GM18873 (cell line): Measurements from ENCODE around the gene ARSJ.
A peak's percentile ranks its signal among the peaks of the same experiment; 100 is the strongest.
"Not testable (repeated sequence)": the region's sequence is repeated elsewhere in the genome, so short reads cannot be mapped to it uniquely, and the experiment has no call there.

ENCODE experiments used
- ATAC-seq: cut with Tn5 transposase; IDR thresholded peaks from one replicate; pipeline ENCODE4 v1.9.1; 2021; ENCODE audit warnings: mild to moderate bottlenecking, moderate library complexity, moderate number of reproducible peaks; ENCODE audit not compliant: unreplicated experiment, low FRiP score

ARSJ gene

DNA sequence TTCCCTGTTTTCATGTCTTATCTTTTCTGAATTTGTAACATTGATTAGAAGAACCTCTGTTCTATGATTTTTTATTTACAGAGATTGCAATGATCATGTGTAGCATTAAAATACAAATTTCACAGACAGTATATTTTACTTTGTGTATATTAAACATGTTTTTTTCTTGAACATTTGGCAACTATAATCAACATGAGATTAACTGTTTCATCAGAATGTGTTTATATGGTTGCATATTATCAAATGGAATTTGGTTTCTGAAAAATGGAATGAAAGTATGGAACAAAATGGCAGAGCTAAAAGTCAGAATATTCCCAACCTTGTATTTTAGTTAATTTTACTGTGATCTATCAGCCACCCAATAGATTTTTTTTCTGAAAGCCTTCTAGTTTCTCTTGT is 19.9 kb downstream of the ARSJ start:
- no peak for ATAC-seq

DNA sequence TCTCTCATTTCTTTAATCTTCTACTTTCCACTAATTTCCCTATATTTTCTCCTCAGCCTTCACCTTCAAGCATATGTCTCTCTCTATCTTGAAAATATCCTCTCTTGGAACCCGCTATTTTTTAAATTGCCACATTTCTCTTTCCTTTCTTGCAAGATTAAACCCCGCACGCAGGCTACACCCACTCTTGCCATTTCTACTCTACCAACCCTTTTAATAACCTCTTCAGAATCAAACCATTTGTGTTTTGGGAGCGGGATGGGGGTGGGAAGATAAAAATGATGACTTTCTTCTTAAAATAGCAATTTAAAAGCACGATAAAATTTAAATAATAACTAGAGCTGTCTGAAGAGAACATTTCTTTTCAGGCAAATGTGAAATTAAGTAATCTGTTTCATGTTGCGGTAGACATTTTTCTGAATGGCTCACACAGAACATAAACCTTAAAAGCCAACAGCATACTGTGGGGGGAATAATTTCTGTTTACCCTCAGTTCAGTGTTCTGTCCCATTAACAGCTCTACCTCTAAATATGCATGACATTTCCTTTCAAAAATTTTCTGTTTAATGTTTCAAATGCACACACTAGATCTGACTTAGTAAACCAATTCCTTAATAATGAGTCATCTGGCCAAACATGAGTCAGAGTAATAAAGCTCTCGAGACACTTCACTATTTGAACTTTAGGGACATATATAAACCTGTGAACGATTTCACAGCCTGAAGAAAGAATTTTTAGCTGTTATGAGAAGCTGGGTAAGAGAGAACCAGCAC is 20.5 kb downstream of the ARSJ start:
- no peak for ATAC-seq

DNA sequence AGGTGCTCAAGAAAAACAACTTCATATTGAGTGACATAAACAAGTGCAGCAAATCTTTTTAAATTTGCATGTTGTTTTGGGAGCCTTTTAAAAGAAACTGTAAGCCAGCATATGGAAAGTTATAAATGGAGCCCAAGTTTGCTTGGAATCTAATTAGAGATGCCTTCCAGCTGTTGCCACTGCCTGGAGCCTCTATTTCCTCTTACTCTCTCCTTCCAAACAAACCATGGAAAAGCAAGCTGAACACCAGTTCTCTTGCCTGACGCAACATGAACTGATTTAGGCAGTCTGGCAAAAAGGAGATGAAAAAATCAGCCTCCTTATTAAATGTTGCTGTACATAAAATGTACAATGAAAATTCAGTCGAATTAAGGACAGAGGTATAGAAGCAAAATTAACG is 21.5 kb downstream of the ARSJ start:
- ATAC-seq: no peak

DNA sequence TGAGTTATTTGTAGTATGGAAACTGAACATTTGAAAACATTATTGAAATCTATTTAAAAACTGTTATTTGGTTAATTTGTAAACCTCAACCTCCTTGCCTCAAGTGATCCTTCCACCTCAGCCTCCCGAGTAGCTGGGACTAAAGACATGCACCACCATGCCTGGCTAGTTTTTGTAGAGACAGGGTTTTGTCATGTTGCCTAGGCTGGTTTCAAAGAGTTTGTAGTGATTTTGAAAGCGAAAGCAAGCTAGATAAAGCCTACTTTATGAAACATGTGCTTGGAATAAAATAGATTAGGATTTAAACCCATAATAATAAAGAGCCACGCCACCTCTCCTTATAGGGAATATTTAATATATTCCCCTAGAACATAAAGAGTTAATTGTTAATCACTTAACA is 23.5 kb downstream of the ARSJ start:
- no peak for ATAC-seq

DNA sequence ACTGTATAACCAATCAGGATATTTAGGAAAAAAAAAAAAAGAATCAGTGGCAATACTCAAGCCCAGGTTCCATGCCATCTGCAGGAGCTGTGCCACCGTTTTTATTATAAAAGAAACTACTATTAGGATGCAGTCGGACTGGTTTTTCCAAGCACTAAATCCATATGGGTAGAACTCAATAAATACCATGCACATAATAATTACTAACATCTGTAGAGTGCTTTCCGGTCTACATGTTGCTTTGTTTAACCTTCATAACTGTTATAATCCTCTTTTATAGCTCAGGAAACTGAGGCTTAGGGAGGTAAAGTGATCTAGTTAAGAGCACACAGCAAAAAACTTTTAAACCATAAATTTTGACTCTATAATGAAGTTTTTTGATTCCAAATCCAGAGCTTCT is 24.0 kb downstream of the ARSJ start:
- ATAC-seq: no peak

DNA sequence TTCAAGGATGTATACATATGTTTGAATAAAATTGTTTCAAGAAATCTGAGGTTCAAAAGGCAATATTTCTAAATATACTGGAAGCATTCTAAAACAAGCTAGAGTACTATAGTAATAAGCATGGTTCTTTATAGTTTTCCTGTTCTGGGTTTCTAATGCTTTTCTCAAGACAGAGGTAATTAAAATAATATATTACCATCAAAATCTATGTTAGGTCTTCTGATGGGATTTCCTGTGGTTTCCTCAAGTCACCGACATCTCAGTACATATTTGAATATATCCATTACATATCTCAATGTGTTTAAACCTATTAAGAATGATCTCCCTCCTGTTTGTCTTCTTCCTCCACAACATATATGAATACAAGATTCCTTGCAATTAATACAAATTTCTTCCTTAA is 25.6 kb downstream of the ARSJ start:
- ATAC-seq: no peak

DNA sequence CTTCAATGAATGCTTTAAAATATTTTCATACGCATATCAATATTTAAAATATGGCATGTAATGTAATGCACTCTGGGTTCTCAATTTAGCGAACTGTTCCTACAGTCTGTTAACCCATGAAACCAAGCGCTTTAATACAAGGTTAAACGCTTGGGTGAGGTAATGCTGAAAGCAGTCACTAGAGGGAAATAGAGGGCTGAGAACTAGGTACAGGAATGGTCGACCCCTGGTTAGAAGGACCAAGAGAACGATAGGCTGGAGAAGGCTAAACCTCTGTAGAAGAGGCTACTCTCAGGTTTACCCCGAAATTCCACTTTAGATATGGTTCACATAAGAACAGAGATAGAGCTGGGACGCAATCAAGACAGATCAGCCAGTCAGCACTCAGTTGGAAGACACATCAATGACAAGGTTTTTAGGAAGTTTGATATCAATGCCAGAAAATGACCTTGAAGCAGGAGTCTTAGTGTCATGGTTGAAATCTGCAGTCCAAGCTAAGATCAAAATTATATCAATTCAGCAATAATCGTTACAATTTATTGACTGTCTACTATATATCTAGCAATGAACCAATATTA is 26.9 kb downstream of the ARSJ start:
- ATAC-seq: peak; percentile 80

DNA sequence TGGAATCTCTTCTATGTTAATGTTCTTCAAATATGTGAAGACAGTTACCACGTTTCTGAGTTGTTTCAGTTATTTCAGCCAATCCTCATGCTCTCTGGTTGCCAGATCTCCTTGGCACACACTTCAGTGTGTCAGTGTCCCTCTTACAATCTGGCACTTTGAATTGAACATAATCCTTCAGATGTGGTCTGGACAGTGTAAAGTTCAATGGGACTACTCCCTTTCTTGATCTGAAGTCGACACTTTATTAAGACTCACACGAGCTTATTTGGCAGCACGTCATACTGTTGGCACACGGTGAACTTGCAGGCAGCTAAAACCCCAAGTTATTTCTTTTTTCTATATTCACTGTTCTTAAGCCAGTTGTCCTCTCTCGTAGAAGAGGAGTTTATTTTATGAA is 28.2 kb downstream of the ARSJ start:
- no peak for ATAC-seq

DNA sequence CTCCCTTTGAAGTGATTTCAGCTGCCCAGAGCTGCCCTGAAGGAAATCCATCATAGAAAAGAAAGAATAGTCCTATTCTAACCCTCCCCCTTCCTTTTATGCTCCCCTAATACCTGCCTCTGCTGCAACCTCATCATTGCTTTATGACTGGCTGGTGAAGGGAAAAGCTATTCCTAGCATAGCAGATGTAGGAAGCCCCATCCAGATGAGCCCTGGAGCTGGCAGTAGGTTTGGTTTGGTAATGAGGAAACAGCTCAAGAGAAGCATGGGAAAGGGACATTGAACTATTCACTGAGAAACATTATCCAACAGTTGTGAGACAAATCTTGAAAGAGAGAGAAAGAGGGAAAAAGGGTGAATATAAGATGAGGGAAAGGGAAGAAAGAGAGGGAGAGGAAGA is 29.2 kb downstream of the ARSJ start:
- ATAC-seq: no peak

DNA sequence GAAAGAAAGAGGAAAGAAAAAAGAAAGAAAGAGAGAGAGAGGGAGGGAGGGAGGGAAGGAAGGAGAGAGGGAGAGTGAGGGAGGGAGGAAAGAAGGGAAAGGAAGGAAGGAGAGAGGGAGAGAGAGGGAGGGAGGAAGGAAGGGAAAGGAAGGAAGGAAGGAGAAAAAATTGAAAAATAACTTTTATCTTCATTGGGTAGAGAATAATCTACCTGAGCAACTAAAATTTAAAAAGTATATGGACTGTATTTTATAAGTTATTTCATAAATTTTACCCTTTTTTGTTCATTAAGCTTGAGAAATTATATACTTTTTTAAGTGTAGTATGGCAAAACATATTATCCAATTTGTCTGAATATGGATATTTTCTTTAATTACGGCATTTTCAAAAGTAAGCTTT is 32.0 kb downstream of the ARSJ start:
- no peak for ATAC-seq

DNA sequence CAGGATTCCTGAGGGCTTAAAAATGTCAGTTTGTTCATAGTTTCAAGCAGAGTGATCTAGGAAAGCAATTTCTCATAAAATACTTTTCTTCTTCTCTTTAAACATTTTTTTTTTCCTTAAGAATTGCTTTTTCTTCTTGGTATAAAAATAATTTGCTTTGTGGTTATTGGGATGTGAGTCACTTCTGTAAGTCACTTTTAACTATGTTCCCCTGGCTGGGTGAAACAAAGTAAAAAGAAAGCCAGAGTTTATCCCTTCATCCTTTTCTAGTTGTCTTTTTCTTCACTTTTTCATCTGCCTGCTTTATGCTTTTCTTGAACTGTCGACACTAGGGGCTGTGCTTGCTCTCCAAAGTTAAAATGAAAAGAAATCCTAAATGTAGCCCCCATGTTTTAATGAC is 33.5 kb downstream of the ARSJ start:
- no peak for ATAC-seq

DNA sequence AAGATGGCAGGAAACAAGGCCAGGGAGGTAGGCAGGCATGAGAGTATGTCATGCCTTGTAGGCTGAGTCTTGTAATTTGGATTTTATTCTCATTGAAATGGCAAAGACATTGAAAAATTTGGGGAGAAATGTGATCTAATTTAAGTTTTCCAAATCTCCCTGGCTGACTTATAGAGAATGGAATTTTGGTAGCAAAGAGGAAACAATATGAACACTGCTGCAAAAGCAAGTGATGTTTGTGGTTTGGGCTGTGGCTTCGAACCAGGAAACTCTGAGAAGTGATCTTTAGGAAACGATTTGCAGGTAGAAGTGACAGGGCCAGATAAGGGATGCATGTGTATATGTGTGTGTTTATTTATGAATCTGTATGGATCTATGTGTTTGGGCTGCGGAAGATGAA is 35.6 kb downstream of the ARSJ start:
- ATAC-seq: no peak

DNA sequence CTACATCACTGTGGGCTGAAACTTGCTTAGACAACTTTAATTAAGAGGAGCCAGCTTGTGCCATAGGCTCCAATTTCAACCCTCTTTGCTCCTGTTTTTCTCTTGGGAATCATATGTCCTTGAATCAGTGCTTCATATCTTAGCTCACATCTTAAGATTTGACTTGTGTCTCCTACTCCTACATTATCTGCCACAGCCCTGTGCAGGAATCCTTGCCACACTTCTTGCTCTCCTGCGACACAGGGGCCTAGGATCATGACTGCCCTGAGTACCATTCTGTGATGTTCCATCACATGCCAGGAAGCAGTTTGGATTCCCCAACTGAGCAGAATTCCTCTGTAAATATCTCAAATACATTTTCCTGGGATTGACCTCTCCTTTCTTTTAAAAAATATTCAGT is 36.4 kb downstream of the ARSJ start:
- ATAC-seq: no peak

DNA sequence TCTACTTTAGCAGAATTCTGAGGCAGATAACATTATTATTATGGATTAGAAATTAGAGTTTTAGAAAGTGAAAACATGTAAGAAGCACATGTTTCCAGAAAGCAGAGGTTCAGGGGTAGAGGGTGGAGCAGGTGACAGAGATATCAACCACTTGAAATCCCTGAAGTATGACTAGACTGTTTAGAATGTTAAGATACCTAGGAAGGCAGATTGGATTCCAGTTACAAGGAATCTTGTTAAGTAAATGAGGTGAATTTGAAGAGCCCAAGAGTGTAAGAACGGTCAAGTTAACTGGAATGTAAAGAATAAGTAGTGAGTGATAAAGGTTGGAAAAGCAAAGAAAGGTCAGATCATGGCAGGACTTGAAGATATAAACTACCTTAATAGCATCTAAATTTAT is 37.6 kb downstream of the ARSJ start:
- ATAC-seq: no peak

DNA sequence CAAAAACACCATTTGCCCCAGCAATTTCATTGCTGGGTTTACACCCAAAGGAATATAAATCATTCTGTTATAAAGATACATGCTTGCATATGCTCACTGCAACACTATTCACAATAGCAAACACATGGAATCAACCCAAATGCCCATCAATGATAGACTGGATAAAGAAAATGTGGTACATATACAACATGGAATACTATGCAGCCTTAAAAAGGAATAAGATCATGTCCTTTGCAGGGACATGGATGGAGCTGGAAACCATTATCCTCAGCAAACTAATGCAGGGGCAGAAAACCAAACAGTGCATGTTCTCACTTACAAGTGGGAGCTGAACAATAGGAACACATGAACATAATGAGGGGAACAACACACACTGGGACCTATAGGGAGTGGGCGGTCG is 39.3 kb downstream of the ARSJ start:
- not testable (repeated sequence) for ATAC-seq

DNA sequence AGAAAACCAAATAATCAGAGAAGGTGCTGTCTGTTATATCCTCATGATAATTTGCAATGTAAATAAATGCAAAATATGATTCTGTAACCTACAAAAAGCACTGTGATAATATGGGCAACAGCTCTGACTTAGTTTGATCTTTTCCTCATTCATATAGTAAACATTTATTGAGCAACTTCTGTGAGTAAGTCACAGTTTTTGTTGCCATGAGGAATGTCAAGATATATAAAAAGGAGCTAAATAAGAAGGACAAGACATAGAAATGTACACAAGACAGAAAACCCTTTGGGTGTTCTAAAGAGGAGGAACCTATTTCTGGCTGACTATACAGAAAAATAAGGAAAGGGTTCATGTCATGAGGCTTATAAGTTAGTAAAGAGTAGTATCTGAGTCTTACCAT is 44.3 kb downstream of the ARSJ start:
- ATAC-seq: no peak

DNA sequence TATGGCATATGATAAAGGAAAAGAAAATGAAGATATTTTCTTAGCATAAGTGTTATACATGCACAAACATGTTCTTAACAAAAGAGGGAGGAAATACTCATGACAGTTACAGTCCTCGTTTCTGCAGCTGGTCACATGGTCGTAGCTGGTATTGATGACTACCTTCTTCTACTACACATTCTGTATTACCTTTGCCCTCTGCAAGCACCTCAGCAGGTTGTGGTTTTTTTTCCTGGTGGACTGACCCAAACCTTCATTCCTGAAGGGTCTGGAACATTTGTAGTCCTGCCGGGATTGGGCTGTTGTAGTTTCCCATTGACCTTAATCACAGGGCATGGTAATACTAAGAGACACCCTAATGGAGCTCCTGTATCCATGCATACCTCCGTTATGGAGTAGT is 54.7 kb downstream of the ARSJ start:
- not testable (repeated sequence) for ATAC-seq

DNA sequence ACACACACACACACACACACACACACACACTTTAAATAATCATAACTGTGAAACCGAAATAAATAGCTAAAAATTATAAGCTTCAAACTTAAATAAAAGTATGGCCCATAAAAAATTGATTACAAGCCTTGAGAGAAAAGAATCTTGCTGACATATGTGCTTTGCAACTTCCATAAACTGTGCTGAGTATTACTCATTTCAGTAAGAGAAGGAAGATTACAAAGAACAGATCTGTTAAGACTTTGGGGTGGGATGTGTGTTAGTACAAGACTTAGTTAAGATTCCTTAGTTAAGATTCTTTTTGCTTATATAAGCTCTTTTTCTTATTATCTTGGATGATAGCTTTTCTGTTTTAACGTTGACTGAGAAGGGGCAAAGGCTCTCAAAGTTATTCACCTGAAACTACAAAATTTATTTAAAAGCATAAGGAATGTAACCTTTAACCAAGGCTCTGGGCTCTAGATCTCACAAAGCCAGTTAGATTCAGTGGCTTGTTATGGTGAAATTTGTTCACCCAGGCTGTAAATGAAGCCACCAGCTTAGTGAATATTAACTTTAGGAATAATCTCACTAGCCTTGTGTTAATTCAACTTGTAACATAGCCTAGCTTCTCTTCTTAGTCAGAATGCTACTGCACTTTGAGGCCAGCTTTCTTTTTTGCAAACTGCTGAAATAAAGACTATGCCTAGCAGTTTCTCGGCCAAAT is 58.2 kb downstream of the ARSJ start:
- no peak for ATAC-seq

DNA sequence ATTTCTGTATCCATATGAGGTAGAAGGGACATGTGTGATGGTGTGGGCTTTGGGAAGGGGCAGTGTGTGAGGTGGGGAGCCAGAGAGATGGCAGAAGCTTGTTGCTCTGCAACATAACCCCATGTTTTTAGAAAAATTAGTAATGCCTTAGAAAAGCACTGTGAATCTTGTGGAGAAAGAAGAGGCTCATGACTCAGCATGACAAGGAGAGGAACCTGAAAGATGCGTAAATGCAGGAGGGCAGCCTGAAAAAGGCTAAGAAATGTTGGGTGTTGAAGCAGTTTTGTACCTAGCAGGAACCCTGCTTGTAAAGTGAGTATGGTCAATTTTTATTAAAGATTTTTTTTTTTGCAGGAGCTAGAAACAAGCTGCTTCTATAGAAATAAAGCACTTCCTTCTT is 59.8 kb downstream of the ARSJ start:
- no peak for ATAC-seq

DNA sequence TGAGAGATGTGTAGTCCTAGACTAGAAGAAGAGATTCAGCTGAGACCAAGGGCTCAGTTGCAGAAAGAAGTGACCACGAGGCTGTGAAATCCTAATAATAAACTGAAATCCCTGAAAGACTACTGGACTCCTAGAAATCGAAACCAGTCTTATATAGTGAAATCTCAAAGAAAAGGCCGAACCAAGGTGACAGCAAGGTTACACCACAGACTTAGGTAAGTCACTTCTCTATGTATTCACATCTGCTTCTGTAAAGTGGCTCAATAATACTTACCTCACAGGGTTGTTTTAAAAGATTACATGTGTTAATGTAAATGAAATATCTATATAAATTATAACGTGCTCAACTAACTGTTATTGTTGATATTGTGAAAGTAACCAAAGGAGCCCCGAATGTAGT is 60.3 kb downstream of the ARSJ start:
- ATAC-seq: no peak

DNA sequence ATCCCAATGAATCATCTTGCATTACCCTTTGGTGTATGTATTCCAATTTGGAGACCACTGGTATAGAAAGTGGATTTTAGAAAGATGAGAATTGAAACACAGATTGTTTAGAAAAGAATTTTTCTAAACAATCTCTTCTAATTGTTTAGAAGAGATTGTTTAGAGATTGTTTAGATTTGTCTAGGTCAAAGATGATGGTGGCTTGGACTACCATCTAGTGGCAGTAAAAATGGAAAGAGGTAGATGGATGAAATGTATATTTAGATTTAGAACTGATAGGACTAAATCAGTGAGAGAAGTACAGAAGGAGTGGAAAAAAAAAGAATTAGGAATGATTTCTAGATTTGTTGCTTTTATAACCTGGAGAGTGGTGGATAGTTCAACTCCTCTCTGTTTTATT is 70.6 kb downstream of the ARSJ start:
- ATAC-seq: no peak

DNA sequence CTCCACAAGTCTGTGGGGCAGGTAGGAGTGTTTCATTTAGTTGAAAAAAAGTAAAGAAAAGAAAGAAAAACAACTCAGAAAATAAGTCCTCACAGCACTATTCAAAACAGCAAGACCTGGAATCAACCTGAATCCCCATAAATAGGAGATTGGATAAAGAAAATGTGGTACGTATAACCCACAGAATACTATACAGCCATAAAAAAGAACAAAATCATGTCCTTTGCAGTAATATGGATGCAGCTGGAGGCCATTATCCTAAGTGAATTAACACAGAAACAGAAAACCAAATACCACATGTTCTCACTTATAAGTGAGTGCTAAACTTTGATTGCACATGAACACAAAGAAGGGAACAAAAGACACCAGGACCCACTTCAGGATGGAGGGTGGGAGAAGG is 71.9 kb downstream of the ARSJ start:
- ATAC-seq: no peak
